ENCODE measurements around the gene C12orf50.
"Not testable (repeated sequence)": the region's sequence is repeated elsewhere in the genome, so short reads cannot be mapped to it uniquely, and the experiment has no call there.

C12orf50 gene

GRCh38 chr12:88029093-88029665 lies at the start of gene C12orf50:
TSS of gene C12orf50 (minus strand) at chr12:88029401. CDS start at chr12:88026962, 2,439 bp downstream.
- DNase-seq: no peak

DNA sequence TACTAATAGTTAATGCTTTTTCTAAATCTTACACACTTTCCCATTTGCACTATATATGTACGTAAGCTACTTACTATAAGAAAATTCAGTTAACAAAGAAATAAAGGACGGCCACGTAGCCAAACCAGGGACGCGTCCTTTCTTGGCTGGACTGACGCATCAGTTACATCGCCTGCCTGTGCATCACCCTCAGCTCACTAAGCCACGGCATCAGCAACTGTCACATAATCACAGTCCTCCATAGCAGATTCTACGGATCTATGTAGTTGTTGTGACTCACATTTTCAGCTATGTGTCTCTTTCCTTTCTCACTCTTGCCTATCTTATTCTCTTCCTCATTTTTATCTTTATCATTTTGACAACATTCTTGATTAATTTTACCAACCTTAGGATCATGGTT lies 38.1 kb upstream of the C12orf50 start:
- DNase-seq: no peak

- no peak for DNase-seq
Measured at GRCh38 chr12:88063375-88063774, 34.2 kb upstream of the C12orf50 start.

GRCh38 chr12:88062474-88062873 lies 33.3 kb upstream of the C12orf50 start:
- no peak for DNase-seq

- DNase-seq: no peak
Measured at GRCh38 chr12:88058719-88059077, 29.5 kb upstream of the C12orf50 start.

DNA sequence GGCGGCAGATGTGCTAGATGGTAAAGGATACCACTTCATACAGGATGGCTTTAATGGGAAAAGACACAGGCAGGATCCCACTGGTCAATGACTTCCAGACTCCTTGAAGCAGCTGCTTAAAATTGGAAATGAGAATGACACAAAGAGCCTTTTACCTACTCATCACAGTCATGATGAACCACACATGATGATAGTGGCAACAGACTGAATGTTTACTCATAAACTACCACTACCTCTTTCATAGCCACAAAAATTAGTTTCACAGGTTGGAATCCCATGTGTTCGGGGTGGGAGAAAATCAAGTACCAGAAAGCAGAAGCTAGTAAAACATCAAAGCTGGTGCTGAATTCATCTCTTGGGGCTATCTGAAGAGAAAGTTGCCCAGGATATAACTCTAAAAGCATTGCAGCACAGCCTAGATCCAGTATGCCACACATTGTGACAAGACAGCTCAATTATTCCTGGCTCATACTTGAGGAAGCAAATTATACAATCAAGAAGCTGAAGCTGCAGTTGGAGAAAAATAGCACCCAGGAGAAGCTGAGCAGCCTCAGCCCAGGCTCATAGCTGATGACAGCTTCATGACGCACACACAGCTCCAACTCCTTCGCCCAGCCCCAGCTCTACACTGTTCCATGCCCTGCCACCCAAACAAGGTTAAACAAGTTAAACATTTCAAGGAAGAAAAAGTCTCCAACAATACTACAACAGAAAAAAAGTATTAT lies 29.0 kb upstream of the C12orf50 start:
- DNase-seq: no peak

- DNase-seq: no peak
Measured at GRCh38 chr12:88056571-88056970, 27.4 kb upstream of the C12orf50 start.

DNA sequence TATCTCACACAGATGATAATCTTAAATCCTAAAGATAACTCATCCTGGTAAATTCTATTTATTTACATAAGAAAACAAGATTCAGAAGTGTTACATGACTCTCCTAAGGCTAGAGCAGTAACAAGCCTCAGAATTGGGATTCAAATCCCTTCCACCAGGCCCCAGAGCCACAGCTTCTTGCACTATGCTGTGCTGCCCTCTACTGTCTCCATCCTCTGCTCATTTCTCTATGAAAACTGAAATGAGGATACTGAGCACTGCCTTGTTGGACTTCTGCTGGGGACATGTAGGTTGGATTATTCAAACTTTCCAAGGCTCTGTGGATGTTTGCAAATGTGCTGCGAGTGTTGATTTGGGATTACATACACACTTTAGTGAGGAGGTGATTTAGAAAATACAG lies 23.5 kb upstream of the C12orf50 start:
- DNase-seq: no peak

GRCh38 chr12:88044035-88044434 lies 14.8 kb upstream of the C12orf50 start:
- no peak for DNase-seq

- no peak for DNase-seq
Measured at GRCh38 chr12:88037770-88038169, 8.6 kb upstream of the C12orf50 start.

DNA sequence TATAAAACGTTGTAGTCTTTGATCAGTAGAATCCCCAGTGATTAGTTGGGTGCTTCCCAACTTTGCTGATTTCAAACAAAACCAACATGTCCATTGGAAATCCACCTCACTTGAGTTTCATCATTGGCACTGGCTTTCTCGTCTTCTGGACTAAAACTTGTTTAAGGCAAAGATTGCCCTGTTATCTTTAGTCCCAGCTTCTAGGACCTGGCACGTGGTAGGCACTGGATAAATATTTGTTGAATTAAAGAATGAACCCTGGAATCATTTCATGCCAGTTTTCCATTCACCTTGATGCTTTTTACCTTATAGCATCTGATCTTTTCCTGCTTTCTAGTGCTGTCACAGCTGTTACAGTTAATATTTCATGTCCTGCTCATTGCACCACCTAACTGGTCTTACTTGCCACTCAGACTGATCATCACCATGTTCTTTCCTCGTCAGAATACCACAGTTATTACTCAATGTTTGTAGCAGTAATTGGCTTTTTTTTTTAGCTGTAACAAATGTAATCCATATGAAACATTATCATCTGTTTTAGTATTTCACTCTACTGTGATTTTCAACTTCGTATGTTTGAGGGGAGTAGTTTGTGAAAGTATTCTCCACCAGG lies 7.3 kb upstream of the C12orf50 start:
- no peak for DNase-seq

- DNase-seq: no peak
Measured at GRCh38 chr12:88035907-88036289, 6.7 kb upstream of the C12orf50 start.

GRCh38 chr12:88035271-88035906 lies 6.2 kb upstream of the C12orf50 start:
- peak; percentile 56 to 81 (median 72) for DNase-seq

GRCh38 chr12:88031161-88031560 lies 2.0 kb upstream of the C12orf50 start:
- not testable (repeated sequence) for DNase-seq

- no peak for DNase-seq
Measured at GRCh38 chr12:88026196-88026595, 3.0 kb downstream of the C12orf50 start.

DNA sequence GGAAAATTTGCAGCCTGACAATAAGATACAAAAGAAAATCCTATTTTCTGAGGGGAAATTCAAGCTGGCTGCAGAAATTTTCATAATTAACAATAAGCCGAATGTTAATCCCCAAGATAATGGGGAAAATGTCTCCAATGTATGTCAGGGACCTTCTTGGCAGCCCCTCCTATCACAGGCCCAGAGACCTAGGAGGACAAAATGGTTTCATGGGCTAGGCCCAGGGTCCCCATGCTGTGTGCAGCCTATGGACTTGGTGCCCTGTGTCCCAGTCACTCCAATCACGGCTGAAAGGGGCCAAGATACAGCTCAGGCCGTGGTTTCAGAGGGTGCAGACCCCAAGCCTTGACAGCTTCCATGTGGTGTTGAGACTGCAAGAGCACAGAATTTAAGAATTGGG lies 11.2 kb downstream of the C12orf50 start:
- no peak for DNase-seq

DNA sequence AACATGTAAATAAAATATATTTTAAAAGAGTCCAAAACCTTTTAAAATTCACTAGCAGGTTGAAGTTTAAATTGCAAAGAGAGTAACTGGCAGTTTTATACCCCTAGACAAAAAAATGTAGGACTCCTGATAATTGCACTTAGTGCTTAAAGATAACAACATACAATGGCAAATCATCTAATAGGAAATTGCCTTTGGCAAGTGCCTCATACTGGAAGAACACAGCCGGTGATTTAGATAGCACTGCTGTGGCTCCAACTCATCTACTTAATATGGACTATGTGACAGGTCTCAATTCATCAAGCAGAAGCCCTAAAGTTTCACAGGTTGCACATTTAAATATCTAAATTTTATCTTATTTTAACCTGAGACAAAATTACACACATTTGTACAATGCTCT lies 13.4 kb downstream of the C12orf50 start:
- no peak for DNase-seq

DNA sequence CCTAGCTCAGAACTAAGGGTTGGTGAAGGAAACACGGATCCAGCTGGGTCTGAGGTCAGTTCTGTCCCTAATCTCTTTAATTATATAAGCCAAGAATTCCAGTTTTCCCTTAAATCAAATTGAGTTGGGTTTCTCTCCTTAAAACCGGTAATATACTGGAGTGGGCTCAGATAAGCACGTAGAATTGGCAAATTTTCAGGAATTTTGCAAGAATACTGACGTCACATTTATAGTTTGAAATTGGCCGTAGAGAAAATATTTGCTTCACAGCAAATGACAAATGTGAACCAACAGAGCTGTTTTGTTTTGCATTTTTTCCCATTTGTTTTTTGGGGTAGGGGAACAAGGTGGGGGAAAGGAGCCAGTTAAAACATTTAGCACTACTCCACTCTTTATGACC lies 17.4 kb downstream of the C12orf50 start:
- no peak for DNase-seq

DNA sequence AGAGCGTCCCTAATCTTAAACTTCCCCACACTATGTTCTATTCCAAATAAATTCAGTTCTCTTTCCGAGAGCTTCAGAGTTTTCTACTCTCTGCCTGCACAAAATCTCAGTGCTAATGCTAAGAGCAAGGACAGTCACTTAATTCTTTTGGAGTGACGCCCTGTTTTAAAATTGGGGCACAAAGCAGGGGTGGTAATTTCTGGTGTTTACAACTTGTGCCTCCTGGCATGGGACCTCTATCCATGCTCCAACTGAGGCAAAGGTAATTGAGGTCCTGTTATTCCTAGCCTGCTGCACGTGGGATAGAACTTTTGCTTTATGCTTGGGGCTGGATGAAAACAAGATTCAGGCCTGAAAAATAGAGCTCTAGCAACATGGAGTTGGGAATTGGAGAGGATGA lies 22.9 kb downstream of the C12orf50 start:
- no peak for DNase-seq

DNA sequence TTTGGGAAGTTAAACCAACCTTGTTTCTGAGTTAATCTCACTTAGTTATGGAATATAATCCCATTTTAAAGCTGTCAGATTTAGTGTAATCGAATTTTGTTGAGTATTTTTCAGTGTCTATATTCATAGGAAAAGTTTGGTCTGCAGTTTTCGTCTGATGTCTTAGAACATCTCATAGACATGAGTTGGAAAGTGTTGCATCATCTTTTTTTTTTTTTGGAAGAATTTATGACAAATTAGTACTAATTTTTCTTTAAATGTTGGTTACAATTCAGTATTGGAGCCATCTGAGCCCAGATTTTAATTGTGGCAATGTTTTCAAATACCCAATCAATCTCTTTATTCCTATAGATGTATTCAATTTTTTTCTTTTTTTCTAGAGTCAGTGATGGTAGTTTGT lies 27.9 kb downstream of the C12orf50 start:
- no peak for DNase-seq

GRCh38 chr12:87995581-87996178 lies 33.5 kb downstream of the C12orf50 start:
- no peak for DNase-seq

GRCh38 chr12:87991483-87991882 lies 37.7 kb downstream of the C12orf50 start:
- DNase-seq: no peak

DNA sequence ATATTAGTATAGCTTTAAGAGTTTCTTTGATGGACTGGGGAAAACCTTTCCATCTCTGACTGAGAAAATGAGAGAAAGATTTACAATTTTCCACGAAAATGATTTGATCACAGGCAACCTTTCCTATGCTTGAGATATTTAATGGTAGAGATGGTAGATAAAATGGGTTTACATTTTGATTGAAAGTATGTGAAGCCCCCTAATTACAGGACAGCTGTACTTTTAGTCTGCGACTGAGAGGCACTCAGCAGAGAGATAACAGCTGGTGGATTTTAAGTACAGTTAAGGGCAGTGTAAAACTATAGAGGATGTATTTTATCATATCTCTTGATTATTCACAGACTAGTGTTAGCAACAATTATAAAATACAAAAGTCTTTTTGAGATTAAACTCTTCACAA lies 40.7 kb downstream of the C12orf50 start:
- DNase-seq: no peak
